Dedifferentiated amniotic fluid mesenchymal stem cell (primary cell): ENCODE measurements around the gene SH2D1B.
"Not testable (repeated sequence)": the region's sequence is repeated elsewhere in the genome, so short reads cannot be mapped to it uniquely, and the experiment has no call there.

Experiments
- DNase-seq: peaks from one replicate; pipeline ENCODE4 v3.0.0-alpha.2; 2016; ENCODE audit errors: extremely low spot score

Gene SH2D1B, protein sequence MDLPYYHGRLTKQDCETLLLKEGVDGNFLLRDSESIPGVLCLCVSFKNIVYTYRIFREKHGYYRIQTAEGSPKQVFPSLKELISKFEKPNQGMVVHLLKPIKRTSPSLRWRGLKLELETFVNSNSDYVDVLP

DNA sequence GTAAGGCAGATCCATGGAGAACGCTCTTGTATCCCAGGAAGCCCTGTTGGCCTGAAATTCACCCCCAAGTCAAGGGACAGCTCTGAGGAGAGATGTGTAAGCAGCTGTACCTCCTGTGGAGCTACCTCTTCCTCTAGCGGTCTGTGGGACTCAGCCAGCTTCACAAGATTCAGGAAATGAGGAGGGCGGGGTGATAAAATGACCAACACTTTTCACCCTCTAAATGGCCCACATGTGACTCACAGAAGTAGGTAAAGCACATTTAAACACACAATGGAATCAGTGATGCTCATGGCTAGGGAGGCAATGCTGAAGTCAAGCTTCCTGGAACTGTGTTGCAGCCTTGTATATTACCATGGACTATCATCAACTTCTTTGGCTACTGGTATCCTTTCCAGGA is at the start of gene SH2D1B:
SH2D1B (minus strand) TSS at position 135 of the 400 bp plus-strand sequence; CDS start at position 15, 120 bp downstream.
- no peak for DNase-seq

DNA sequence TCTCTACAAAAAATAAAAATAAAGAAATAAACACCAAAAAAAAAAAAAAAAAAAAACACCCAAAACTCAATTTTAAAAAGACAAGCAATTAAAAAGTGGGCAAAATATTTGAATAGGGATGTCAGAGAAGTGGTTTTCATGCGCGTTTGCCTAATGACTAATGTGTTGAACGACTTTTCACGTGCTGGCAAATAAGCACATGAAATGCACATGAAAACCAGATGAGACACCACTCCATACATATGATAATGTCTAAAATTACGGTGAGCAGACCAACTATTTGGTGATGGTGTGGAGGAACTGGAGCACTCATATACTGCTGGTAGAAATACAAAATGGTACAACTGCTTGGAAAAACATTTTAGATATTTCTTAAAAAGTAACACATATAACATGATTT is 46.3 kb upstream of the SH2D1B start:
- no peak for DNase-seq

DNA sequence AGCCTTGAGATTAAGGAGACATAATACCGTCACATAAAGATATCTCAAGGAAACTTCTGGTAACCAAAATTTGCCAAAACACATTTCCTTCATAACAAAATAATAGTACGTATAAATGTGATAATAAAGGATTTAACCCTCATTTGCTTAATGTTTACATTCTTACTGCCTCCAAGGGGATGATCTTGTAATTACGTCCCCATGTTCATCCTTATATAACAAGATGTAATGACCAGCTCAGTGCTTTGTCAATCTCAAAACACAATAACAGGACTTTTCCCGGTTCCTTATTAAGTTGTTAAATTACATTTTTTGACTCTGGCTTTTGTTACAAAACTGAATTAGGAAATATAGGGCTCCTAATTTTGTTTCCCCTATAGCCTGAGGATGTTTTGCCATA is 44.4 kb upstream of the SH2D1B start:
- no peak for DNase-seq

DNA sequence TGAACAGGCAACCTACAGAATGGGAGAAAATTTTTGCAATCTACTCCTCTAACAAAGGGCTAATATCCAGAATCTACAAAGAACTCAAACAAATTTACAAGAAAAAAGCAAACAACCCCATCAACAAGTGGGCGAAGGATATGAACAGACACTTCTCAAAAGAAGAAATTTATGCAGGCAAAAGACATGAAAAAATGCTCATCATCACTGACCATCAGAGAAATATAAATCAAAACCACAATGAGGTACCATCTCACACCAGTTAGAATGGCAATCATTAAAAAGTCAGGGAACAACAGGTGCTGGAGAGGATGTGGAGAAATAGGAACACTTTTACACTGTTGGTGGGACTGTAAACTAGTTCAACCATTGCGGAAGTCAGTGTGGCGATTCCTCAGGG is 42.4 kb upstream of the SH2D1B start:
- not testable (repeated sequence) for DNase-seq

DNA sequence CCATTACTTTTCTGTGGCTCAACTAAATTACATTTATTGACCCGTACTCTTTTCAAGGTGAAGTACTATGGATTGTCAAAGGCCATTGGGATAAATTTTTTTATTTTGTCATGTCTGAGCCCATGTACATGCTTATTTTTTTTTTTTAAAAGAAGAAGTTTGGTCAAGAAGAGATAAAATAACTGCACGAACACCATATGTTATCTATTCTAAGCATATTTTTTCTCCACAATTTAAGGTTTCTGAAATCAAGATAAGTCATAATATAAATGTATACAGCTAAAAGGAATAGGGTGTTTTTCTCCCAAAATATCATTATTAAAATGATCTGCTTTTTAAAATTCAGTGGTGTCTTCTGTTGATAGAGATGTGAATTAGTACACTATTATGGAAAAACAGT is 35.0 kb upstream of the SH2D1B start:
- DNase-seq, result no peak

DNA sequence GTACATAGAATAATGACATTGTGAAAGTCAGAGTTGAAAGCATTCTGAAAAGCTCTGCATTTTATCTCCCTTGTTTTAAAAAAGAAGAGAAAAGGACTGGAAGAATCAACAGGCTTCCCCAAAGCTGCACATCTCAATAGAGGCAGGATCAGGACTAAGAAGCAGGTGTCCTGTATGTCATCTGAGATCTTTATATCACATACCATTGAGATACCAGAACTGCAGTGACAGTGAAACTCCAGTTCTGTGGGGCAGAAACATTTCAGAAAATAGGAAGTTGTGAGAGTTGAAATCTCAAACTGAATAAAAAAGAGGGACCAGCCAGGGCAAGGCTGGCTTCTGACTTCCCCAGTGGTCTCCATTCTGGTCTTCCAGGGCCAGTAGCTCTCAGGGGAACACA is 33.0 kb upstream of the SH2D1B start:
- no peak for DNase-seq

DNA sequence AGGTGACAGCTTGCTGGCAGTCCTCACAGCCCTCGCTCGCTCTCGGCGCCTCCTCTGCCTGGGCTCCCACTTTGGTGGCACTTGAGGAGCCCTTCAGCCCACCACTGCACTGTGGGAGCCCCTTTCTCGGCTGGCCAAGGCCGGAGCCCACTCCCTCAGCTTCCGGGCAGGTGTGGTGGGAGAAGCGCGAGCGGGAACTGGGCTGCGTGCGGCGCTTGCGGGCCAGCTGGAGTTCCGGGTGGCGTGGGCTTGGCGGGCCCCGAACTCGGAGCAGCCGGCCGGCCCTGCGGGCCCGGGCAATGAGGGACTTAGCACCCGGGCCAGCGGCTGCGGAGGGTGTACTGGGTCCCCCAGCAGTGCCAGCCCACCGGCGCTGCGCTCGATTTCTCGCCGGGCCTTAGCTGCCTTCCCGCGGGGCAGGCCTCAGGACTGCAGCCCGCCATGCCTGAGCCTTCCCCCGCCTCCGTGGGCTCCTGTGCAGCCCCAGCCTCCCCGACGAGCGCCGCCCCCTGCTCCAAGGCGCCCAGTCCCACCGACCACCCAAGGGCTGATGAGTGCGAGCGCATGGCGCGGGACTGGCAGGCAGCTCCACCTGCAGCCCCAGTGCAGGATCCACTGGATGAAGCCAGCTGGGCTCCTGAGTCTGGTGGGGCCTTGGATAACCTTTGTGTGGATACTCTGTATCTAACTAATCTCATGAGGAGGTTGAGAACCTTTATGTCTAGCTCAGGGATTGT is 21.2 kb upstream of the SH2D1B start:
- DNase-seq, result not testable (repeated sequence)

DNA sequence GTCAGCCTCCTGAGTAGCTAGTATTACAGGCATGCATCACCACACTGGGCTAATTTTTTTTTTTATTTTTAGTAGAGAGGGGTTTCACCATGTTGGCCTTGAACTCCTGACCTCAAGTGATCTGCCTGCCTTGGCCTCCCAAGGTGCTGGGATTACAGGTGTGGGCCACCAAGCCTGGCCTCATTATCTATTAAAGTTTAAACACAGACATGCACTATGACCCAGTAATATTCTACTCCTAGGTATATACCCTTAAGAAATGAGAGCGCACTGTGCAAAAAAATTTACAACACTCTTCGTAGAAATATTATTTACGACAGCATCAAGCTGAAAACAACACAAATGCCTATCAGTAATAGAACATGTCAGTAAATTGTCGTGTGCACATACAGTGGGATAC is 18.6 kb upstream of the SH2D1B start:
- no peak for DNase-seq

DNA sequence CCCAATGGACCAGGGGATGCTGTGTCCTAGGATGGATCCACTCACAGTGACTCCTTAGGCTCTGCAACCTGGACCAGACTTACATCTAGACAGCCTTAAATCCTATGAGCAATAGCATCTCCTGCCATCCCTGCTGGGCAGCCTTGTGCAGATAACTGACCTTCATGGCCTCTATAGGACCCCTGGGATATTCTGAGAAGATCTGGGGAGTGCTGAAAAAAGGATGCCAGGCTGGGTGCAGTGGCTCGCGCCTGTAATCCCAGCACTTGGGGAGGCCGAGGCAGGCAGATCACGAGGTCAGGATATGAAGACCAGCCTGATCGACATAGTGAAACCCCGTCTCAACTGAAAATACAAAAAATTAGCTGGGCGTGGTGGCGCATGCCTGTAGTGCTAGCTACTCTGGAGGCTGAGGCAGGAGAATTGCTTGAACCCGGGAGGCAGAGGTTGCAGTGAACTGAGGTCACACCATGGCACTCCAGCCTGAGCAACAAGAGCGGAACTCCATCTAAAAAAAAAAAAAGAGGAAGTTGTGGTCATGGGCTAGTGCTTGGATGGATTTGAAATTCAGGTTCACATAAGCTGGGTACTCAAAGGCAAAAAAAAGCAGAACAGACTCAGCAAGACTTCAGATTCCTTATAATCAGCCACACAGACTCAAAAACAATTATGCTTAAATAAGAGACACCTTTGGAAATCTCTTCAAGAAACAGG is 10.9 kb upstream of the SH2D1B start:
- no peak for DNase-seq

DNA sequence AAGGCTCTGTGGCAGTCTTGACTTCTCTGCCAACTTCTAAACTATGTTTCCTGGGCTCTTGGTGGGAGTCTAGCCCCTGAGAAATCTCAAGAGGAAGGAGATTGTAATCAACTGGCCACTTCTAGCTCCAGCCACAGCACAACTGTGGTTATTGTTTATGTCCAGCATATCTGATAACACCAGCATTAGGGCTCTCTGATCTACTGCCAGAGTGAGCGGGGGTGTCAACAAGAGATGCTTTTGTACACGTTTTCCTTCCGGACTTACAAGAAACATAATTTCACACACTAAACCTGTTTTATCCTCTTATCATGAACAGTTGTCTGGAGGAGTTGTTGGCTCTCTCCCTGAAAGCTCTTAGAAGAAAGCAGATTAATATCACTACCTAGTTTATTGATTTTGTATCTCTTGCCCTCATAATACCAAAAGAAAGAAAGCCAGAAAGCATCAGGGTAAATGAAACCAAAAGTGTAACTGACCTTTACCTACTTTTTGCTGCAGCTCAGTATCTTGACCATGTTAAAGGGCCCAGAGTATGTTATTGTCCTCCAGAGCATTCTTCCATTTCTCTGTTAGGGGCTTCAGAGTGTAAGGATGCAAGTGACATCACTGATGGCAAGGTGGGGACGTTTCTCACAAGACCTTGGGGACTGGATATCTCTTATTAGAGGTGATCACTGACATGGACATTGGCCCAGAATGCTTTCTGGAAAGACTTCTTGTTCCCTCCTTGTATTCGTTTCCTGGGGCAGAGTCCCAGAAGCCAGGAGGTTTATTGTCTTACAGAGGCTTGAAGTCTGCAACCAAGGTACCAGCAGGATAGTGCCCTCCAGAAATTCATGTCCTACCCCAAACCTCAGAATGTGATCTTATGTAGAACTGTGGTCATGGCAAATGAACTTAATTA is 9.6 kb upstream of the SH2D1B start:
- no peak for DNase-seq

DNA sequence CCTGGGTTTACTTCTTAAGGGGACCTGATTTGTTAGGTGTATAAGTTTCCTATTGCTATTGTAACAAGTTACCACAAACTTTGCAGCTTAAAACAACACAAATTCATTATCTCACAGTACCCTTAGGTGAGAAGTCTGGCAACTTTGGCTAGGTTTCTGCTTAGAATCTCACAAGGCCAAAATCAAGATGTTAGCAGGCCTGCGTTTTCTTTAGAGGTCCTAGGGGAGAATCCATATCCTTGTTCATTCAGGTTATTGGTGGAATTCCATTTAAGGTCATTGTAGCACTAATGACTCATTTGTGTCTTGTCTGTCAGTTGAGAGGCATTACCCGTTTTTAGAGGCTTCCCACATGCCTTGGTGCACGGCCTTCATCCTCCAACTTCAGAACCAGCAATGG is 8.2 kb upstream of the SH2D1B start:
- no peak for DNase-seq

DNA sequence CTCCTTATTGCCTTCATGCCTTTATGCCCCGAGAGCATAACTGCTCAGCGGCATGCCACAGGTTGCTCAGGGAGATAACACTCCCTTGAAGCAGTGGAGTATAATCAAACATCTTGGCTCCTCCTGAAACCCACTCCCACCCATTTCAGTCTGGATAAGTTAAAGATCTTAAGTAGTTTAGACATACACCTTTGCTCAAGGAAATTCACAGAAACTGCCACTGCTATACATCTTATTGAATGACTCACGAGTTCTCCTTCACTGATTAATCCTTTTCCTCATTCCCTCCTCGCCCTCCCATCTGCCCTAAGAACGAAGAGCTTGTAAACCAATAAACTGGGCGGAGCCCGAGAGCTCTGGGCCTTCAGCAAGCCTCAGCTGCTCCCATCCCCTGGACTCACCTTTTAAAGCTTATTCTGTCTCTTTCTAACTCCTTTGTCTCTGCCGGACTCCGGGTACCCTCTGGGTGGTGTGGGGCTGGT is 7.6 kb upstream of the SH2D1B start:
- DNase-seq, result not testable (repeated sequence)

DNA sequence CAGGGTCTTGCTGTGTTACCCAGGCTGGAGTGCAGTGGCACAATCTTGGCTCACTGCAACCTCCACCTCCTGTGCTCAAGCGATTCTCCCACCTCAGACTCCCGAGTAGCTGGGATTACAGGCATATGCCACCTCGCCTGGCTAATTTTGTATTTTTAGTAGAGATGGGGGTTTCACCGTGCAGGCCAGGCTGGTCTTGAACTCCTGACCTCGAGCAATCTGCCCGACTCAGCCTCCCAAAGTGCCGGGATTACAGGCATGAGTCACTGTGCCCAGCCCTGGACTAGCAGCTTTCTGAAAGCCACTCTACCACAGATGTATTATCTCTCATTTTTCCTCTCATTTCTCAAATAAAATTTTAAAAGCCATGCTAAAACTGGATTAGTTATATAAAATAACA is 6.6 kb upstream of the SH2D1B start:
- not testable (repeated sequence) for DNase-seq

DNA sequence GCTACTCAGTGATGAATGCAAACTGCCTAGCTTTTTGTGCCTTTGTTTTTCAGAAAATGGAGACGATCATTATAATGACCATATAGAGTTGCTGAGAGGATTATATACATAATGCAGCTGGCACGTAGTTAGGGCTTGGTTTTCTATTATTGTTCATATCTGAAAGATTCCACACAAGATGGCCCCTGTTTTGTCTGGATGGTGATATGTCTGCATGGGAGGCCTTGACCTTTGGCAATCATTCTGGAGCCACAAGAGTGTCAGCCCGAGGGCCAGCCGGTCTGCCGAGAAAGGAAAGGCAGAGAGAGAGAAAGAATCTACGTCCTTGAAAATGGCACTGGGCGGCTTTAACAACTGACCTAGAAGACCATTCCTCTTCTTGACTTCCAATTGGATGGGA is 5.7 kb upstream of the SH2D1B start:
- no peak for DNase-seq

DNA sequence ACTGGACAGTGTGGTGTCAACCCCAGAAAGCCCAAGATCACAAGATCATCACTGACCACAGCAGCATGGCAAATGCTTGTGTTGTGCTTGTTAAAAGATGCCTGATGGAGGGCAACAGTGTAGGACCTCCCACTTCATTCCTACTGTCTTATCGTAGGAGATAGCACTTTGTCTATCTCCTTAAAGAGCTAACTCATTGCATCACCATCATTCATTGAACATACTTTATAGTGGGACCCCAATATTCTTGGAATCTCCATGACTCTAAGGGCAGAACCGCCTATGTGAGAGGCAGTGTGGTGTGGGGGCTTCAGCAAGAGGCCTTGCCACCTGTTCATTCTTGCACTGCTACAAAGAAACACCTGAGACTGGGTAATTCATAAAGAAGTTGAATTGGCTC is 5.0 kb upstream of the SH2D1B start:
- no peak for DNase-seq

DNA sequence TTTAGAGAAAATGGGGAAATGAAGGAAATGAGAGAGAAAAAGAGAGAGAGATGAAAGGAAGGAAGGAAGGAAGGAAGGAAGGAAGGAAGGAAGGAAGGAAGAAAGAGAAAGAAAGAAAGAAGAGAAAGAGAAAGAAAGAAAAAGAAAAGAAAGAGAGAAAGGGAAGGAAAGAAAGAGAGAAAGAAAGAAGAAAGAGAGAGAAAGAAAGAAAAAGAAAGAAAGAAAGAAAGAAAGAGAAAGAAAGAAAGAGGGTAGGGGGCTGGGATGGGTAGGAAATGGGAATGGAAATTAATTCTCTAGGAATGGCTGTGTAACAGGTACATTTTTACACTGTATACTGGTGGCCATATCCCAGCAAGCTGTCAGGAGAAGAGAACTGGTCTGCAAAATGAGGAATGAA is 4.3 kb upstream of the SH2D1B start:
- DNase-seq, result no peak

DNA sequence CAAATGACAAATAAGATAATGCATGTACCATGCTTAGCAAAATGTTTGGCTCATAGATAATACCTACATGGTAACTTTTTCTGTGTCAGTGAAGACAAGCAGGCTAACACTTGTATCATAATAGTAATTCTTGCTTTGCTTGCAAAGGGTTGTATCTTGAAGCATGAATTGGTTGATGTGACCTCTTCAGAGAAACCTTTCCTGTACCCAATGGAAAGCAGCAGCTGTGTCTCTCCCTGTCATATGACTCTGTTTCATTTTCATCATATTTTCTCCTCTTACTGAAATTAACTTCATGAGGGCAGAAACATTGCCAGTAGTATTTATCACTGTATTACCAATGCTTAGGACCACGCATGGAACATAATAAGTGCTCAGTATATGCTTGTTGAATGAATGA is 4.4 kb downstream of the SH2D1B start:
- DNase-seq, result no peak

DNA sequence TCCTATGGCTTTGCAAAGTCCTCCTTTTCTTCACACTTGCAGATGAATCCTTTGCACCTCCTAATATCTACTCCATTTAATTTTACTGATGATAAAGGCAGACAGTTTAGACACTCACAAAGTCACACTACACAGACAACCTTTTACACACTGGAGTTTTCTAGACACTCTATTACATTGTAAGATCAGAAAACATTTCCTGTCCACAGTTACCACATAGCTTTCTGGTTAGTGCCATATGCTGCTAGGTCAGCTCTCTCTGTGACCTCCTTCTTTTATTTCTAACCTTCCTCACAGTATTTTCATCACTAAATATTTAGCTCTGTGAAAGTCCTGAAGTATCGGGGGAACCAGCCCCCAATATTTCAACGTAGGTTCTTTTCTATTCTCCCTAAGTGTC is 5.1 kb downstream of the SH2D1B start:
- DNase-seq, result no peak

DNA sequence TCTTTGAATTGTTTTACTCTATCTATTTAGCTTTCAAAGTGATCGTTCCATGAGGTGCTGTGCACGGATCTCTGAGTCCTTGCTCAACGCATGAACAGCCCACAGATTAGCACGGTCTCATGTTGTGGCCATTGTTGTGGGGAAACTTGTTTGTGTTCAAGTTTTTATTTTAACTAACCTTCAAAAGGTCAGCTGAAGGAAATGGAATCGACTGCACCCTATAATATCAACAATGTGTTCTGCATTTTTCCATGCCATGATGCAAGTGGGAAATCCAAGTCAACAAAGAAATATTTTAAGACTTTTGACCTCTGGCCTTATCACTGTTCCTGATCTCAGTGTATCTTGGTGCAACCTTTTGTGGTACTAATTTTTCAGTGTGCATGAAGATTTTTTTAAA is 6.1 kb downstream of the SH2D1B start:
- no peak for DNase-seq

DNA sequence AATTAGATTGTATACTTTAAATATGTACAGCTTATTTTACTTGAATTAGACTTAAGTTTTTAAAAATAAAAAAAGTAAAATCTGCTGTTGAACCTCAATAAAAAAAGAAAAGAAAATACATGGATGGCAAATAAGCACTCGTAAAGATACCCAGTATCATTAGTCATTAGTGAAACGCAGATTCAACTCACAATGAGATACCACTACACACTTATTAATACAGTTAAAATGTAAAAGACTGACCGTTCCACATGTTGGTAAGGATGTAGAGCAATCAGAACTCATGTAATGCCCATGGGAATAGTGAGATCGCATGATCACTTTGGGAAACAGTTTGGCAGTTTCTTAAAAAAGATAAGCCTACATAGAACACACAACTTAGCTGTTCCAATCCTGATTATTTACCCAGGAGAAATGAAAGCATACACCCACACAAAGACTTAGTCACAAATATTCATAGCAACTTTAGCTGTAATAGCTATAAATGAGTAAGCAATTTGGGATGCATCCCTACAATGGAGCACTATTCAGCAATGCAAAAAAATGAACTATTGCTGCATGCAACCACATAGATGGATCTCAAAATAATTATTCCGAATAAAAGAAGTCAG is 7.3 kb downstream of the SH2D1B start:
- peak; percentile 34 for DNase-seq

DNA sequence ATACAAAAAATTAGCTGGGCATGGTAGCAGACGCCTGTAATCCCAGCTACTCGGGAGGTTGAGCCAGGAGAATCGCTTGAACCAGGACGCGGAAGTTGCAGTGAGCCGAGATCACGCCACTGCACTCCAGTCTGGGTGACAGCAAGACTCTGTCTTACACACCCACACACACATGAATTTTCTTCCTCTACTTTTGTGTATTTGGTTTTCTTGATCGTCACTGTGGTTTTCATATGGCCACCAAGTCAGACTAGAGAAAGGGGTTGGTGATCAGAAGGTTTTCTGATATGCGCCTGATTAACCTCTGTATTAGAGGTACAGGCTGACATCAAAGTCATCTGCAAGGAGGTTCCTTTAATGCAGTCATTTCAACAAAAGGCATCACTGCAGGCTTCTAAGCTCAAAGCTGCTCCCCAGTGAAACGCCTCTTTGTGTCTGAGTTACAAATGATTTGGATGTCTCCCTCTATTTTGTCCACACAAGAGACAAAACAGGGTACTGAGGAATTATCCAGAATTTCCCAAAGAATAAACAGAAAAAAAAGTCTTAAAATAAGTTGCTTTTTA is 11.1 kb downstream of the SH2D1B start:
- no peak for DNase-seq
